ENCODE results near the gene KDELR1. TPM values are rescaled to one million over a fixed set of nuclear protein-coding genes. Genes with fewer than 3 reads are reported as not detected.
A peak's percentile ranks its signal among the peaks of the same experiment; 100 is the strongest.

Gene KDELR1
- total and polyA plus RNA-seq, 2 of the 13 experiments (the other 11 are each of a cell fraction or from before 2014, with no cell fraction given): 134 to 185 TPM

DNA sequence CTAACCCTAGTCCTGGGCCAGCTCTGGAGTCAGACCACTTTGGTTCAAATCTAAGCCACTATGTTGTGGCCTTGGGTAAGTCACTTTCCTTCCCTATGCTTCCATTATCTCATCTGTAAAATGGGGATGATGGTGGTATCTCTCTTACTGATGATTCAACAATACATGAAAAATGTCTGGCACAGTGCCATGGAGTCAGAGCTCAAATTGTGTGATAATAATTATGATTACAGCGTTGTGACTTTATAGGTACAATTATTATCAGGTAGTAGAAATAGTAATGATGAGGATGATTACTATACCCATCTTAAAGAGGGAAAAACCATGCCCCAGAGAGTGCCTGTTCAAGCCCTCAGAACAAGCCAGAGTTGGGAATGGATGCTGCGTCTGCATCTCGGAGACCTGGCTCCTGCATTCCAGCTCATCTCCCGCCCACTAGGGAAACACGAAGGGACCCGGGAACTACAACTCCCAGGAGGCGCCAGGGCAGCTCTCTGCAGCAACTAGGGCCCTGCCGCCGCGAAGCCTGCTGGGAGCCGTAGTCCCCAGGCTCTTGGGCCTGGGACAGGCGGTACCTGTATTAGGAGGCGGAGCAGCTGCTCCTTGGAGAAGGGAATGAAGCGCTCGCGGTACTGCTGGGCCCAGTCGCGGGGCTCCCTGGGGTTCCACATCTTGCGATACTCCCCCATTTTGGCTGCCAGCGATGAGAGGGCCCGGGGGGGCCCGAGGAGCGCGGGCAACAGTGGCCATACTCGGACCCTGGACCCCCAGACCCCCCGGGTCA is 28.4 kb downstream of the KDELR1 start (continued):
- TF ChIP-seq HNF1A (IDR thresholded peaks at IDR 0.05; ENCODE audit: low read depth): no peak
- TF ChIP-seq HNF1A (CRISPR knock-in tag; IDR thresholded peaks at IDR 0.05; ENCODE audit: borderline replicate concordance): 0 out of 2 replicates have a peak, but pooled peaks have one; percentile 26
- no peak for TF ChIP-seq ZNF281 (CRISPR knock-in tag; IDR thresholded peaks at IDR 0.05; ENCODE audit: borderline replicate concordance)
- no peak for TF ChIP-seq NKX3-1 (CRISPR knock-in tag; IDR thresholded peaks at IDR 0.05)
- peak; percentile 82 for TF ChIP-seq SP5 (CRISPR knock-in tag; IDR thresholded peaks at IDR 0.05; ENCODE audit: borderline replicate concordance, low read depth)
- no peak for TF ChIP-seq ATF6 (CRISPR knock-in tag; conservative IDR thresholded peaks at IDR 0.05)
- no peak for TF ChIP-seq KDM5A (IDR thresholded peaks at IDR 0.05; ENCODE audit: borderline replicate concordance, low read length)
- no peak for TF ChIP-seq ZSCAN5A (CRISPR knock-in tag; IDR thresholded peaks at IDR 0.05; ENCODE audit: borderline replicate concordance)
- no peak for TF ChIP-seq ZNF44 (CRISPR knock-in tag; IDR thresholded peaks at IDR 0.05)
- no peak; the same call in 1 of the 2 replicates for TF ChIP-seq NCOA2 (CRISPR knock-in tag; IDR thresholded peaks at IDR 0.05)
- 0 out of 2 replicates have a peak, but pooled peaks have one; percentile 54 for TF ChIP-seq ZNF543 (CRISPR knock-in tag; IDR thresholded peaks at IDR 0.05)
- TF ChIP-seq ZNF530 (CRISPR knock-in tag; IDR thresholded peaks at IDR 0.05; ENCODE audit: low read depth): no peak
- TF ChIP-seq ZNF792 (CRISPR knock-in tag; IDR thresholded peaks at IDR 0.05): 0 out of 2 replicates have a peak, but pooled peaks have one; percentile 8
- TF ChIP-seq HIVEP1 (CRISPR knock-in tag; IDR thresholded peaks at IDR 0.05): no peak
- no peak for TF ChIP-seq SIX4 (CRISPR knock-in tag; IDR thresholded peaks at IDR 0.05)
- TF ChIP-seq PITX1 (CRISPR knock-in tag; IDR thresholded peaks at IDR 0.05): no peak
- TF ChIP-seq KLF12 (CRISPR knock-in tag; IDR thresholded peaks at IDR 0.05; ENCODE audit: borderline replicate concordance): no peak
- no peak for TF ChIP-seq MTF2 (CRISPR knock-in tag; IDR thresholded peaks at IDR 0.05; ENCODE audit: borderline replicate concordance)

All from HepG2 (cell line).